Inflammatory macrophage treated with lipopolysaccharide for 1 hour (primary cell): ENCODE measurements around the gene OLFM1.
A peak's percentile ranks its signal among the peaks of the same experiment; 100 is the strongest.
"Not testable (repeated sequence)": the region's sequence is repeated elsewhere in the genome, so short reads cannot be mapped to it uniquely, and the experiment has no call there.

Source experiments
- DNase-seq, 2 donors: peaks; one replicate each; pipeline ENCODE4 v3.0.0-alpha.2; 2020 to 2022

OLFM1 gene

GRCh38 chr9:135108831-135109510, 21.5 kb downstream of the OLFM1 start:
- no peak for DNase-seq

- no peak for DNase-seq
Observed at GRCh38 chr9:135109650-135110049, 22.2 kb downstream of the OLFM1 start.

GRCh38 chr9:135110416-135110815, 22.9 kb downstream of the OLFM1 start:
- no peak for DNase-seq

- not testable (repeated sequence) for DNase-seq
Observed at GRCh38 chr9:135111600-135111999, 24.1 kb downstream of the OLFM1 start.

GRCh38 chr9:135116371-135116770, 28.9 kb downstream of the OLFM1 start:
- DNase-seq = no peak

GRCh38 chr9:135116881-135117280, 29.4 kb downstream of the OLFM1 start:
- DNase-seq = no peak

GRCh38 chr9:135117281-135117680, 29.8 kb downstream of the OLFM1 start:
- no peak for DNase-seq

GRCh38 chr9:135119496-135120064, 32.1 kb downstream of the OLFM1 start:
- DNase-seq = no peak

GRCh38 chr9:135120249-135120648, 32.8 kb downstream of the OLFM1 start:
- no peak for DNase-seq

- DNase-seq = no peak
Observed at GRCh38 chr9:135122316-135122715, 34.8 kb downstream of the OLFM1 start.

- DNase-seq = no peak
Observed at GRCh38 chr9:135123126-135123772, 35.8 kb downstream of the OLFM1 start.

GRCh38 chr9:135123773-135124134, 36.3 kb downstream of the OLFM1 start:
- no peak for DNase-seq

GRCh38 chr9:135126451-135127187, 39.2 kb downstream of the OLFM1 start:
- no peak for DNase-seq

GRCh38 chr9:135127718-135128670, 40.5 kb downstream of the OLFM1 start:
- DNase-seq = no peak

GRCh38 chr9:135129137-135129695, 41.7 kb downstream of the OLFM1 start:
- no peak for DNase-seq

- peak; percentile 65 to 69 for DNase-seq
Observed at GRCh38 chr9:135130207-135130976, 42.9 kb downstream of the OLFM1 start.

GRCh38 chr9:135131488-135131887, 44.0 kb downstream of the OLFM1 start:
- DNase-seq = no peak

GRCh38 chr9:135132008-135132407, 44.5 kb downstream of the OLFM1 start:
- no peak for DNase-seq

GRCh38 chr9:135134268-135135022, 47.0 kb downstream of the OLFM1 start:
- no peak for DNase-seq

- peak in 1 of 2 donors; percentile 2 for DNase-seq
Observed at GRCh38 chr9:135135171-135135928, 47.9 kb downstream of the OLFM1 start.
